Dedifferentiated amniotic fluid mesenchymal stem cell (primary cell): ENCODE results near the gene TSPAN11.
"Not testable (repeated sequence)": the region's sequence is repeated elsewhere in the genome, so short reads cannot be mapped to it uniquely, and the experiment has no call there.

Experiments used
- DNase-seq: peaks from one replicate; pipeline ENCODE4 v3.0.0-alpha.2; 2016; ENCODE audit errors: extremely low spot score

Gene TSPAN11

GRCh38 chr12:31002999-31003398 is 76.5 kb downstream of the TSPAN11 start:
- no peak for DNase-seq

GRCh38 chr12:31003861-31004640 is 77.5 kb downstream of the TSPAN11 start:
- DNase-seq, result no peak

- no peak for DNase-seq
Measured at GRCh38 chr12:31004666-31005065, 78.1 kb downstream of the TSPAN11 start.

- DNase-seq, result no peak
Measured at GRCh38 chr12:31005256-31005943, 78.9 kb downstream of the TSPAN11 start.

GRCh38 chr12:31005944-31006361 is 79.4 kb downstream of the TSPAN11 start:
- DNase-seq, result peak; percentile 45

GRCh38 chr12:31006416-31007152 is 80.0 kb downstream of the TSPAN11 start:
- no peak for DNase-seq

- no peak for DNase-seq
Measured at GRCh38 chr12:31007153-31007495, 80.6 kb downstream of the TSPAN11 start.

GRCh38 chr12:31007636-31008175 is 81.2 kb downstream of the TSPAN11 start:
- DNase-seq, result no peak

- DNase-seq, result no peak
Measured at GRCh38 chr12:31008241-31008761, 81.8 kb downstream of the TSPAN11 start.

- DNase-seq, result no peak
Measured at GRCh38 chr12:31008961-31009840, 82.7 kb downstream of the TSPAN11 start.

GRCh38 chr12:31009976-31010375 is 83.4 kb downstream of the TSPAN11 start:
- DNase-seq, result no peak

GRCh38 chr12:31011336-31011735 is 84.8 kb downstream of the TSPAN11 start:
- no peak for DNase-seq

- DNase-seq, result no peak
Measured at GRCh38 chr12:31011746-31012566, 85.4 kb downstream of the TSPAN11 start.

- not testable (repeated sequence) for DNase-seq
Measured at GRCh38 chr12:31012567-31012891, 86.0 kb downstream of the TSPAN11 start.

GRCh38 chr12:31015215-31015614 is 88.7 kb downstream of the TSPAN11 start:
- no peak for DNase-seq

- DNase-seq, result no peak
Measured at GRCh38 chr12:31016057-31016456, 89.5 kb downstream of the TSPAN11 start.

- DNase-seq, result no peak
Measured at GRCh38 chr12:31017535-31017934, 91.0 kb downstream of the TSPAN11 start.

- no peak for DNase-seq
Measured at GRCh38 chr12:31018106-31018789, 91.7 kb downstream of the TSPAN11 start.

GRCh38 chr12:31018790-31019505 is 92.4 kb downstream of the TSPAN11 start:
- DNase-seq, result no peak
